Gastrocnemius medialis (tissue), 4 donors: ENCODE results near the gene FBXL17. TPM values are rescaled to one million over a fixed set of nuclear protein-coding genes. Genes with fewer than 3 reads are reported as not detected.
A peak's percentile ranks its signal among the peaks of the same experiment; 100 is the strongest.

ENCODE experiments used
- ATAC-seq, 2 donors: fragments of 150-250 bp; one replicate each; pipeline ENCODE4 v1.9.1; 2016
- DNase-seq, 2 donors: peaks; one replicate each; pipeline ENCODE4 v3.0.0-alpha.2; 2019
- H3K27ac ChIP-seq, 4 donors: fragments of 200-600 bp; sonication (generic); 1 replicate in 1 of 4; 2 replicates in 3 of 4; pipeline ENCODE4 v1.5.1; 2016 to 2018; ENCODE audit warnings: mild to moderate bottlenecking in 2 of 4, moderate library complexity in 1 of 4
- H3K27me3 ChIP-seq, 3 donors: fragments of 200-600 bp; sonication (generic) in 2 of 3; 1 replicate in 1 of 3; 2 replicates in 2 of 3; pipeline versions ENCODE4 v1.5.1 to v1.6.0; 2016 to 2019; ENCODE audit warnings: mild to moderate bottlenecking in 1 of 3, moderate library complexity in 1 of 3
- H3K36me3 ChIP-seq, 2 donors: fragments of 200-600 bp; sonication (generic) in 1 of 2; one replicate each; pipeline ENCODE4 v1.5.1; 2017 to 2018
- H3K4me1 ChIP-seq, 2 donors: fragments of 200-600 bp; sonication (generic) in 1 of 2; one replicate each; pipeline ENCODE4 v1.5.1; 2016 to 2017; ENCODE audit warnings: mild to moderate bottlenecking in 2 of 2
- H3K4me3 ChIP-seq, 4 donors: fragments of 200-600 bp; sonication (generic) in 3 of 4; 1 replicate in 1 of 4; 2 replicates in 3 of 4; pipeline ENCODE4 v1.5.1; 2016 to 2019; ENCODE audit warnings: mild to moderate bottlenecking in 2 of 4
- H3K9me3 ChIP-seq, 3 donors: fragments of 200-600 bp; sonication (generic) in 2 of 3; 1 replicate in 1 of 3; 2 replicates in 2 of 3; pipeline ENCODE4 v1.5.1; 2016 to 2019
- POLR2A ChIP-seq, 2 donors: fragments of 450-650 bp; IDR thresholded peaks; one replicate each; pipeline ENCODE4 v1.6.1; 2017; ENCODE audit warnings: antibody characterized with exemption in 2 of 2, mild to moderate bottlenecking in 2 of 2, moderate library complexity in 2 of 2
- in situ Hi-C, 4 donors: fragments of 200-750 bp; cut with MboI; loops; one replicate each; pipeline versions ENCODE4 v1.15.0 to v1.8.0; 2017; ENCODE audit warnings: low sequenced_read_pairs in 4 of 4
- intact Hi-C: fragments of 100-400 bp; cut with DNase I; formaldehyde crosslinking; loops from one replicate; pipeline ENCODE4 v1.15.1; 2023; ENCODE audit warnings: low total_unique reads
- total RNA-seq, 4 donors: library from RNA; depleted of rRNA; stranded (reverse); fragments of >200 nt; gene quantifications; one replicate each; pipeline versions ENCODE4 v1.1.0 to v1.2.3, GENCODE V29; 2016
- TF ChIP-seq, protein P1 (sequence below), 5 experiments: fragments of 450-650 bp in 3 of 5; fragments of 200-600 bp in 2 of 5; sonication (generic) in 2 of 5; IDR thresholded peaks in 4 of 5; conservative IDR thresholded peaks in 1 of 5; 1 replicate in 4 of 5; 2 replicates in 1 of 5; pipeline ENCODE4 v1.5.1; 2016 to 2019; ENCODE audit warnings: antibody characterized with exemption in 5 of 5, mild to moderate bottlenecking in 3 of 5, moderate library complexity in 3 of 5

Gene FBXL17
- total RNA-seq, 4 donors from 2014 or later: 23.3 to 33.4 (median 26.9) TPM

DNA sequence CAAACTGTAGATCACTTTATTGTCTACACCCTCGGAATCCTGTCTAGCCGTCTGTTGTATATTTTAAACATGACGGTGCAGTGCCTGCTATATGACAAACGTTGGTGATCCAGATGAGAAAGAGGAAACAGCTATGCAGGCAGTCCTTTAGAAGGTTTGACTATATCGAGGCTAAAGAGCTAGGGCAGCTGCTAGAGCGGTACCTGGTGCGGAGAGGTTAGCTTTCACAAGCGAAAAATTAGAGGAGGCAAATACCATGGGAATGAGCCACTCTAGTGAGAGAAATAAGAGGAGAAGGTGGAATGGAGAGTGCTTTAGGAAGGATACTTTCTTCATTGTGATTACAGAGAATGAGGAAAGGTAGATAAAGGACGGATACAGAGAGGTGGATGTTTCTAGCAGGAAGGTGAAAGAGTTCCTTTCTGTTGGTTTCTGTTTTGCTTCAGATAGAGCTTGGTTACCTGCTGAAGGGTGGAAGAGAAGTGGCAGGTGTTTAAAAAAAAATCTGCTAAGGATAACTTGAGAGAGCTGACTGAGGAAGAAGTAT is 959 bp upstream of the FBXL17 start:
- TF ChIP-seq POLR2A (IDR thresholded peaks at IDR 0.05): no peak
- TF ChIP-seq, protein P1, sequence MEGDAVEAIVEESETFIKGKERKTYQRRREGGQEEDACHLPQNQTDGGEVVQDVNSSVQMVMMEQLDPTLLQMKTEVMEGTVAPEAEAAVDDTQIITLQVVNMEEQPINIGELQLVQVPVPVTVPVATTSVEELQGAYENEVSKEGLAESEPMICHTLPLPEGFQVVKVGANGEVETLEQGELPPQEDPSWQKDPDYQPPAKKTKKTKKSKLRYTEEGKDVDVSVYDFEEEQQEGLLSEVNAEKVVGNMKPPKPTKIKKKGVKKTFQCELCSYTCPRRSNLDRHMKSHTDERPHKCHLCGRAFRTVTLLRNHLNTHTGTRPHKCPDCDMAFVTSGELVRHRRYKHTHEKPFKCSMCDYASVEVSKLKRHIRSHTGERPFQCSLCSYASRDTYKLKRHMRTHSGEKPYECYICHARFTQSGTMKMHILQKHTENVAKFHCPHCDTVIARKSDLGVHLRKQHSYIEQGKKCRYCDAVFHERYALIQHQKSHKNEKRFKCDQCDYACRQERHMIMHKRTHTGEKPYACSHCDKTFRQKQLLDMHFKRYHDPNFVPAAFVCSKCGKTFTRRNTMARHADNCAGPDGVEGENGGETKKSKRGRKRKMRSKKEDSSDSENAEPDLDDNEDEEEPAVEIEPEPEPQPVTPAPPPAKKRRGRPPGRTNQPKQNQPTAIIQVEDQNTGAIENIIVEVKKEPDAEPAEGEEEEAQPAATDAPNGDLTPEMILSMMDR (IDR thresholded peaks at IDR 0.05 in 4 of 5, conservative IDR thresholded peaks at IDR 0.05 in 1 of 5): no peak
- H3K4me3 ChIP-seq: peak overlapping the region; percentile 77 to 97 (median 94)
- in situ Hi-C loops (loop anchor here in 2 of 4 donors (25.0 kb wide), 2 partner anchors 354 to 379 kb away; partner anchors contain the start of gene FER (in 1 of the 2)), intact Hi-C loops (loop anchor here (1.0 to 10.0 kb wide), 3 partner anchors 365 to 1312 kb away; partner anchors contain the start of gene PJA2)
- peaks cover 31 to 33% of the 10 kb centered on the region in 2 donors for H3K4me1 ChIP-seq
- peak overlapping the region; percentile 96 to 100 (median 99) for H3K27ac ChIP-seq
- no peaks in the 10 kb centered on the region for H3K27me3 ChIP-seq
- H3K9me3 ChIP-seq: no peaks in the 10 kb centered on the region
- ATAC-seq: peak in 1 of 2 donors; percentile 0
- DNase-seq: no peak
- no peaks in the 10 kb centered on the region for H3K36me3 ChIP-seq

DNA sequence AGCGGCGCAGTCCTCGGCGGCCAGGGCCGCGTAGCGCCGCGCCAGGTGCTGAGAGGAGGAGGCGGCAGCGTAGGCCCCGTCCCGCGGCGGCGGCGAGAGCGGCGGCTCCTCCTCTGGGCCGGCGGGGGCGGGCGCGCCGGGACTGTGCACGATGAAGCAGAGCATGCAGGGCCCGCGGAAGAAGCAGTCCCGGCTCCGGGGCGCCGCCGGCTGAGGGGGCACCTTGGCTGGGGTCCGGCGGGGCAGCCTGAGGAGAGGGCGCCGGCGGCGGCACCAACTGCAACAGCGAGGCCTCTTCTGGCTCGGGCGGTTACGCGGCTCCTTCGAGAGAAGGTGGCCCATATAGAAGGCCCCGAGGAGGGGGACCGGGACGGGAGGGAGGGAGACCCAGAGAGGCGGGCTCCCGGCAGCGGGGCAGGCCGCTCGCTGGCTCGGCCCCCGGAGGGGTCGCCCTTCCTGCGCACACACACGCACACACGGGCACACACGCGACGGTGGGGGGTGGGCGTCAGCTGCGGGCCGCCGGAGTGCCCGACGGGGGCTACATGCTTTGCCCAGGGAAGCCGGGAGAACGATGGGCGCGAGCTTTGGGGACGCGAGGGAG is 446 bp downstream of the FBXL17 start:
- DNase-seq: peak; percentile 21 to 57
- in situ Hi-C loops (loop anchor here in 2 of 4 donors (25.0 kb wide), 2 partner anchors 356 to 381 kb away; partner anchors contain the start of gene FER (in 1 of the 2)), intact Hi-C loops (loop anchor here (10.0 kb wide), 2 partner anchors 1023 to 1313 kb away; partner anchors contain the start of gene PJA2)
- peaks cover 38 to 41% of the 10 kb centered on the region in 2 donors for H3K4me1 ChIP-seq
- TF ChIP-seq, protein P1 (IDR thresholded peaks at IDR 0.05 in 4 of 5, conservative IDR thresholded peaks at IDR 0.05 in 1 of 5): peak in 1 of 5 experiments; percentile 9
- TF ChIP-seq POLR2A (IDR thresholded peaks at IDR 0.05): no peak
- H3K9me3 ChIP-seq: no peaks in the 10 kb centered on the region
- peak; percentile 53 to 60 for ATAC-seq
- H3K27ac ChIP-seq: peak overlapping the region; percentile 96 to 100 (median 99)
- peak overlapping the region; percentile 77 to 97 (median 94) for H3K4me3 ChIP-seq
- H3K27me3 ChIP-seq: no peaks in the 10 kb centered on the region
- no peaks in the 10 kb centered on the region for H3K36me3 ChIP-seq

DNA sequence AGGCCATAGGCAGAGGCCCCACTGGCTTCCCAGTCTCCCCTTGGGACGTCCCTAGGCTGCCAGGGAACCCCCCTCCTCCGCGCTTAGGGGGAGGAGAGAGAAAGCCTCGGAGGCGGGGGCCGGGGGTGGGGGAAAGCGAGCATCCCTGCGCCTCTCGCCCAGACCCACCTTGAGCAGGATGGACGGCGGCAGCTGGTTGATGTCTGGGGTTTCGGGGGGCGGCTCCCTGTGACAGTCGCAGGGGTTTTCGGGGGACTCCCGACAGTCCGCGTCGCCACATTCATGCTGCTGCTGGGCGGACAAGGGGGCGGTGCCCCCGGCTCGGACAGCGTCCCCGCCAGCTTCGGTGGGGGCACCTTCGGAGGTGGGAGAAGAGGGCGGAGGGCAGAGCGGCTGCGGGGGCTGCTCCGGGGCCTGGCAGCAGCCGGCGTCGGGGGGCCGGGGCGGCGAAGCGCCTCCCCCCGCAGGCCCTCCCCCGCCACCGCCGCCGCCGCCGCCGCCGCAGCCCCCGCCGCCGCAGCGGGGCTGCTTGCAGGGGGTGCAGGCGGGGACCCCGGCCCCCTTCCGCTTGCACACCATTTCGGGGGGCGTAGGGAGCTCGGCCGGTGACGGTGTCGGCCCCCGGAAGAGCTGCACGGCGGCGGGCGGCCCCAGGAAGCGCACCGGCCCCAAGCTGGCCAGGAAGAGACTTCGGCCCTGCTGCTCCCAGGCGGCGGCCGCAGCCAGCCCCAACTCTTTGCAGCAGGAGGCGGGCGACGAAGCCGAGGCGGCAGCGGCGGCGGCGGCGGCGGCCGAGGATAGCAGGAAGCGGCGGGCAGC is 1.2 kb downstream of the FBXL17 start:
- peaks cover 38 to 41% of the 10 kb centered on the region in 2 donors for H3K4me1 ChIP-seq

More for the DNA sequence above, 1.2 kb downstream of the FBXL17 start:
- H3K27me3 ChIP-seq: no peaks in the 10 kb centered on the region
- intact Hi-C loops: loop anchor here (10.0 kb wide), 2 partner anchors 1024 to 1314 kb away; partner anchors contain the start of gene PJA2
- in situ Hi-C loops: loop anchor here in 2 of 4 donors (25.0 kb wide), 2 partner anchors 357 to 382 kb away; partner anchors contain the start of gene FER (in 1 of the 2)
- TF ChIP-seq, protein P1 (IDR thresholded peaks at IDR 0.05 in 4 of 5, conservative IDR thresholded peaks at IDR 0.05 in 1 of 5): no peak
- TF ChIP-seq POLR2A (IDR thresholded peaks at IDR 0.05): no peak
- H3K9me3 ChIP-seq: peaks cover 0 to 6% (median 0%) of the 10 kb centered on the region in 3 donors
- no peaks in the 10 kb centered on the region for H3K36me3 ChIP-seq
- DNase-seq (peak; percentile 4 to 29), ATAC-seq (peak; percentile 2 to 10)
- H3K27ac ChIP-seq: peak overlapping the region; percentile 96 to 100 (median 99)
- peak overlapping the region; percentile 77 to 97 (median 94) for H3K4me3 ChIP-seq
